HCT116 (cell line): ENCODE results near the gene TOP1. TPM values are rescaled to one million over a fixed set of nuclear protein-coding genes. Genes with fewer than 3 reads are reported as not detected.
A peak's percentile ranks its signal among the peaks of the same experiment; 100 is the strongest.

Experiments used
- ATAC-seq: fragments of 200-7000 bp; cut with Tn5 transposase; 2 replicates; pipeline ENCODE4 v1.9.1; 2020; ENCODE audit warnings: mild to moderate bottlenecking, moderate library complexity
- BruUV-seq: library from RNA; stranded (reverse); fragments of 400-500 nt; replicated peaks from 2 replicates; lab custom pipeline; 2021; lab: Mats Ljungman, UMichigan
- CTCF ChIA-PET: fragments of 300-600 bp; sonication (Branson Sonifier 250); formaldehyde crosslinking; loops from one replicate; lab custom pipeline; 2021; ENCODE audit warnings: antibody characterized with exemption; lab: Charles Lee
- POLR2A ChIA-PET: fragments of 300-600, 350-600 bp; sonication (Branson Sonifier 250); formaldehyde crosslinking; loops from one replicate; lab custom pipeline; 2021; ENCODE audit warnings: antibody characterized with exemption; lab: Charles Lee
- RAD21 ChIA-PET, 2 experiments: fragments of 300-600 bp; sonication (Branson Sonifier 250); formaldehyde crosslinking; loops; one replicate each; lab custom pipeline; 2023; ENCODE audit warnings: low total read pairs in 2 of 2; ENCODE audit not compliant: uncharacterized antibody in 2 of 2, unreplicated experiment in 2 of 2, low non-redundant PET in 1 of 2; lab: Charles Lee
- DNase-seq: peaks from one replicate; pipeline ENCODE4 v3.0.0-alpha.2; 2010; ENCODE audit warnings: low read depth, low spot score
- H2AFZ ChIP-seq: fragments of 200-600 bp; shearing (Covaris generic), sonication (generic); 2 replicates; pipeline ENCODE4 v1.6.1; 2017; ENCODE audit warnings: low read depth, mixed run types, mixed read lengths, antibody characterized with exemption, low read length; ENCODE audit not compliant: poor library complexity, severe bottlenecking
- H3K27ac ChIP-seq: 2 replicates; pipeline ENCODE4 v1.5.1; 2012; ENCODE audit warnings: low read depth, low read length
- H3K27me3 ChIP-seq: fragments of 200-600 bp; sonication (generic); 2 replicates; pipeline ENCODE4 v1.6.1; 2016; ENCODE audit warnings: mixed run types, low read length, mixed read lengths; ENCODE audit not compliant: insufficient read depth
- H3K36me3 ChIP-seq, 2 experiments: fragments of 200-500 bp in 1 of 2; fragments of 200-600 bp in 1 of 2; sonication (Bioruptor generic) in 1 of 2; sonication (generic) in 1 of 2; 2 replicates each; pipeline versions ENCODE4 v1.5.1 to v1.6.1; 2014 to 2016; ENCODE audit warnings: low read length in 2 of 2, inconsistent platforms in 1 of 2, mixed read lengths in 1 of 2, mixed run types in 1 of 2; ENCODE audit not compliant: insufficient read depth in 2 of 2, control insufficient read depth in 1 of 2
- H3K4me1 ChIP-seq, 2 experiments: fragments of 200-600 bp in 1 of 2; sonication (generic) in 1 of 2; 2 replicates each; pipeline versions ENCODE4 v1.5.1 to v1.6.1; 2012 to 2017; ENCODE audit warnings: low read length in 2 of 2, inconsistent platforms in 1 of 2, mild to moderate bottlenecking in 1 of 2, mixed read lengths in 1 of 2, mixed run types in 1 of 2, moderate library complexity in 1 of 2; ENCODE audit not compliant: insufficient read depth in 2 of 2, control insufficient read depth in 1 of 2
- H3K4me2 ChIP-seq: fragments of 200-600 bp; sonication (generic); 2 replicates; pipeline ENCODE4 v1.6.1; 2017; ENCODE audit warnings: mixed run types, low read length, mixed read lengths
- H3K4me3 ChIP-seq, 2 experiments: fragments of 200-600 bp in 1 of 2; sonication (generic) in 1 of 2; replicated peaks in 1 of 2; 2 replicates each; pipeline ENCODE4 v1.5.1; 2011 to 2016; ENCODE audit warnings: low read length in 2 of 2, control low read depth in 1 of 2, low read depth in 1 of 2, mild to moderate bottlenecking in 1 of 2, mixed read lengths in 1 of 2, mixed run types in 1 of 2
- H3K79me2 ChIP-seq: fragments of 200-600 bp; sonication (generic); 2 replicates; pipeline ENCODE4 v1.6.1; 2017; ENCODE audit warnings: mild to moderate bottlenecking, mixed run types, low read length, moderate library complexity, mixed read lengths; ENCODE audit not compliant: insufficient read depth
- H3K9ac ChIP-seq: fragments of 200-600 bp; sonication (generic); 2 replicates; pipeline ENCODE4 v1.6.1; 2016; ENCODE audit warnings: low read length, mixed read lengths
- H3K9me2 ChIP-seq: fragments of 200-600 bp; sonication (generic), shearing (Covaris generic); 2 replicates; pipeline ENCODE4 v1.6.1; 2017; ENCODE audit warnings: mixed run types, mild to moderate bottlenecking, moderate library complexity; ENCODE audit not compliant: insufficient read depth
- H3K9me3 ChIP-seq, 2 experiments: fragments of 200-500 bp in 1 of 2; fragments of 200-600 bp in 1 of 2; sonication (Bioruptor generic) in 1 of 2; sonication (generic) in 1 of 2; 2 replicates each; pipeline ENCODE4 v1.6.1; 2014 to 2017; ENCODE audit warnings: low read length in 2 of 2, mixed read lengths in 2 of 2, inconsistent platforms in 1 of 2, low read depth in 1 of 2, mild to moderate bottlenecking in 1 of 2, mixed run types in 1 of 2, moderate library complexity in 1 of 2; ENCODE audit not compliant: control insufficient read depth in 1 of 2, insufficient read depth in 1 of 2
- H4K20me1 ChIP-seq: fragments of 200-600 bp; sonication (generic), shearing (Covaris generic); 2 replicates; pipeline ENCODE4 v1.6.1; 2017; ENCODE audit warnings: mixed run types, mild to moderate bottlenecking, moderate library complexity; ENCODE audit not compliant: insufficient read depth
- CBX3 ChIP-seq: IDR thresholded peaks from 2 replicates; pipeline ENCODE4 v1.6.1; 2012; ENCODE audit warnings: low read depth
- CEBPB ChIP-seq: IDR thresholded peaks from 2 replicates; pipeline ENCODE4 v1.6.1; 2012; ENCODE audit warnings: low read depth
- EZH2 ChIP-seq: fragments of 200-600 bp; sonication (generic); IDR thresholded peaks from 2 replicates; pipeline ENCODE4 v1.6.1; 2017; ENCODE audit warnings: antibody characterized with exemption, mixed run types
- POLR2A ChIP-seq: IDR thresholded peaks from 2 replicates; pipeline ENCODE4 v1.7.0; 2011; ENCODE audit warnings: borderline replicate concordance; ENCODE audit not compliant: insufficient read depth, insufficient read length; ENCODE audit errors: extremely low read depth
- POLR2AphosphoS5 ChIP-seq: IDR thresholded peaks from 2 replicates; pipeline ENCODE4 v1.6.1; 2011; ENCODE audit warnings: mild to moderate bottlenecking, low read depth, low read length, moderate library complexity
- SIN3A ChIP-seq: IDR thresholded peaks from 2 replicates; pipeline ENCODE4 v1.6.1; 2012; ENCODE audit warnings: low read depth
- SP1 ChIP-seq: IDR thresholded peaks from 2 replicates; pipeline ENCODE4 v1.6.1; 2012; ENCODE audit warnings: low read depth
- TCF7L2 ChIP-seq: IDR thresholded peaks from 2 replicates; pipeline ENCODE4 v1.7.0; 2011; ENCODE audit warnings: borderline replicate concordance, inconsistent platforms; ENCODE audit not compliant: insufficient read depth, insufficient read length; ENCODE audit errors: extremely low read depth
- YY1 ChIP-seq: IDR thresholded peaks from 2 replicates; pipeline ENCODE4 v1.6.1; 2011; ENCODE audit warnings: low read length, low read depth, moderate library complexity, mild to moderate bottlenecking; ENCODE audit not compliant: insufficient replicate concordance; ENCODE audit errors: extremely low read depth
- ZFX ChIP-seq: fragments of 450-650 bp; IDR thresholded peaks from 2 replicates; pipeline ENCODE4 v1.6.1; 2017
- ZNF274 ChIP-seq: fragments of 200-500 bp; sonication (Bioruptor generic); IDR thresholded peaks from 2 replicates; pipeline ENCODE4 v1.6.1; 2014; ENCODE audit warnings: mild to moderate bottlenecking, low read depth, low read length, inconsistent platforms
- intact Hi-C: fragments of 100-400 bp; cut with micrococcal nuclease; formaldehyde crosslinking; loops from 2 replicates; pipeline ENCODE4 v1.10.0; 2022
- total RNA-seq: library from RNA; stranded (reverse); gene quantifications from one replicate; pipeline ENCODE4 v1.2.1, GENCODE V29; 2021; ENCODE audit not compliant: unreplicated experiment

TOP1 gene
- total RNA-seq, 1 experiment from 2014 or later = 190 TPM

GRCh38 chr20:41006936-41007474 lies 21.6 kb upstream of the TOP1 start:
- H3K27ac ChIP-seq = peak overlapping the region; percentile 100; the same call in 1 of the 2 replicates
- H4K20me1 ChIP-seq = no peaks in the 10 kb centered on the region
- peaks cover 0 to 10% of the 10 kb centered on the region in 2 experiments; a peak in 1 of 4 replicates for H3K9me3 ChIP-seq
- no peak for DNase-seq
- no peak overlapping the region for H3K4me3 ChIP-seq
- intact Hi-C loops = no loop called here
- POLR2A ChIA-PET = interaction anchor here (0.8 to 2.7 kb wide), 4 partner anchors 11 to 21 kb away, joined by 3 to 16 read pairs (median 10); partner anchors contain the start of gene TOP1
- CTCF ChIA-PET = interaction anchor here (2.4 kb wide), 1 partner anchor 16 kb away, joined by 9 read pairs; no protein-coding TSS in a partner anchor
- H3K79me2 ChIP-seq = no peaks in the 10 kb centered on the region
- no peak for ATAC-seq
- H3K9ac ChIP-seq = no peak overlapping the region
- H3K9me2 ChIP-seq = no peaks in the 10 kb centered on the region
- H3K4me2 ChIP-seq = peak overlapping the region; percentile 78
- peaks cover 75 to 99% of the 10 kb centered on the region in 2 experiments for H3K4me1 ChIP-seq
- no peak for TF ChIP-seq EZH2
- TF ChIP-seq POLR2AphosphoS5 = peak; percentile 55
- no peak overlapping the region for H2AFZ ChIP-seq
- no peaks in the 10 kb centered on the region for H3K27me3 ChIP-seq
- no TSS peak for BruUV-seq
- no peaks in the 10 kb centered on the region for H3K36me3 ChIP-seq
- RAD21 ChIA-PET = no interaction called here

- BruUV-seq = no TSS peak
- no peaks in the 10 kb centered on the region for H3K36me3 ChIP-seq
These were observed 21.1 kb upstream of the TOP1 start for GRCh38 chr20:41007481-41007880.

More at GRCh38 chr20:41007481-41007880, 21.1 kb upstream of the TOP1 start:
- Histone ChIP-seq H2AFZ (no peak overlapping the region), H3K4me1 (peaks cover 75 to 99% of the 10 kb centered on the region in 2 experiments), H3K4me3 (no peak overlapping the region), H3K4me2 (peak overlapping the region; percentile 78), H3K9me2 (no peaks in the 10 kb centered on the region)
- ATAC-seq (no peak), DNase-seq (no peak)
- POLR2A ChIA-PET = interaction anchor here (1.0 to 2.7 kb wide), 5 partner anchors 8 to 24 kb away, joined by 3 to 14 read pairs (median 6); partner anchors contain the start of gene TOP1
- TF ChIP-seq YY1 = no peak
- no peak for TF ChIP-seq POLR2A
- TF ChIP-seq SIN3A = no peak
- no peak for TF ChIP-seq CBX3
- no peak for TF ChIP-seq ZFX
- no peak for TF ChIP-seq ZNF274
- no peak for TF ChIP-seq CEBPB
- TF ChIP-seq TCF7L2 = no peak
- no peak for TF ChIP-seq SP1
- TF ChIP-seq EZH2 = no peak
- TF ChIP-seq, all 23 proteins: peak for 0
- H3K27ac ChIP-seq = peak overlapping the region; percentile 100
- no peaks in the 10 kb centered on the region for H4K20me1 ChIP-seq
- no peaks in the 10 kb centered on the region for H3K79me2 ChIP-seq
- peak overlapping the region; percentile 63; the same call in 1 of the 2 replicates for H3K9ac ChIP-seq
- no peaks in the 10 kb centered on the region for H3K27me3 ChIP-seq
- intact Hi-C loops = no loop called here
- peaks cover 0 to 10% of the 10 kb centered on the region in 2 experiments; a peak in 1 of 4 replicates for H3K9me3 ChIP-seq
- ChIA-PET RAD21 (interaction anchor here in 1 of 2 experiments (1.3 kb wide), 1 partner anchor 17 kb away, joined by 5 read pairs; no protein-coding TSS in a partner anchor), CTCF (no interaction called here)
